Nephron (organoid): Measurements from ENCODE around the gene UFD1.

Source experiments
- H3K27ac Mint-ChIP-seq, 3 experiments: 2 replicates each; pipeline ENCODE4 v1.8.0; 2020; ENCODE audit warnings: mixed read lengths in 3 of 3, mild to moderate bottlenecking in 2 of 3, moderate library complexity in 1 of 3
- H3K27me3 Mint-ChIP-seq: 2 replicates; pipeline ENCODE4 v1.8.0; 2021; ENCODE audit warnings: low read depth, mild to moderate bottlenecking, moderate library complexity, mixed read lengths
- H3K36me3 Mint-ChIP-seq: 2 replicates; pipeline ENCODE4 v1.8.0; 2020; ENCODE audit warnings: low read depth, mixed read lengths
- H3K4me1 Mint-ChIP-seq: 2 replicates; pipeline ENCODE4 v1.8.0; 2020; ENCODE audit warnings: mixed read lengths
- H3K4me3 Mint-ChIP-seq, 3 experiments: 2 replicates each; pipeline ENCODE4 v1.8.0; 2020; ENCODE audit warnings: mild to moderate bottlenecking in 3 of 3, mixed read lengths in 3 of 3, moderate library complexity in 2 of 3
- H3K9me3 Mint-ChIP-seq: 2 replicates; pipeline ENCODE4 v1.8.0; 2020; ENCODE audit warnings: mixed read lengths
- CTCF ChIP-seq, 3 experiments: fragments of 200-600 bp; sonication (generic); IDR thresholded peaks; one replicate each; pipeline ENCODE4 v1.5.0; 2021; ENCODE audit warnings: antibody characterized with exemption in 3 of 3; ENCODE audit not compliant: unreplicated experiment in 3 of 3

The UFD1 gene

DNA sequence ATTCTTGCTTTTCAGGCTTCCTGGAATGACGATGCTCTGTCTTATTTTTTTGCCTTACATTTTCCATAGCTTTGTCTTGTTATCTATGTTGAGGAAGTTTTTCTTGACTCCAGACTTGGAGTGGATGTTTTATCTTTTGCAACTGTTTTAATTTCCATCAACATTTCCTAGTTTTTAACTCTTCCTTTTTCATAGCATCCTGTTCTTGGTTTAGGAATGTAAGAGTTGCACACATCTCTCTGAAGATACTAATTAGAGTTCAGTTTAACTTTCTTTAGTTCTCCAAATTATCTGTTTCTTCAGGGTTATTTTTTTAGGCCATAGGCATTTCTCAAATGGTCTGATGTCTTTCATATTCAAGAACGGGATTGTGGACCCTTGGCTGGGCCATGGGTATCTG, 34.8 kb upstream of the UFD1 start:
- Mint-ChIP-seq H3K27ac (no peak overlapping the region), H3K4me1 (peaks cover 10% of the 10 kb centered on the region), H3K27me3 (no peaks in the 10 kb centered on the region), H3K36me3 (peaks cover 36% of the 10 kb centered on the region), H3K9me3 (peaks cover 4% of the 10 kb centered on the region), H3K4me3 (no peak overlapping the region)
- TF ChIP-seq CTCF (IDR thresholded peaks at IDR 0.05; ENCODE audit: unreplicated experiment in 3 of 3): no peak

GRCh38 chr22:19510919-19511341, 31.9 kb upstream of the UFD1 start:
- Mint-ChIP-seq H3K4me3 (no peak overlapping the region), H3K9me3 (peaks cover 4% of the 10 kb centered on the region), H3K36me3 (peaks cover 39% of the 10 kb centered on the region), H3K27ac (no peak overlapping the region), H3K4me1 (peaks cover 5% of the 10 kb centered on the region), H3K27me3 (no peaks in the 10 kb centered on the region)
- no peak for TF ChIP-seq CTCF (IDR thresholded peaks at IDR 0.05; ENCODE audit: unreplicated experiment in 3 of 3)

DNA sequence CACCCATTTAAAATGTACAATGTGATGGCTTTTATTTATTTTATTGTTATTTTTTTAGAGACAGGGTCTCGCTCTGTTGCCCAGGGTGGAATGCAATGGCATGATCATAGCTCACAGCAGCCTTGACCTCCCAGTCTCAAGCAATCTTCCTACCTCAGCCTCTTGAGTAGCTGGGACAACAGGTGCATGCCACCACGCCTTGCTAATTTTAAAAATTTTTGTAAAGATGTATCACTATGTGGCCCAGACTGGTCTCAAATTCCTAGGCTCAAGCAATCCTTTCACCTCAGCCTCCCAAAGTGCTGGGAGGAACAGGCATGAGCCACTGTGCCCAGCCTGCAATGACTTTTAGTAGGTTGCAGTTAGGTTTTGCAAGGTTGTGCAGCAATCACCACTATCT, 30.9 kb upstream of the UFD1 start:
- Mint-ChIP-seq H3K27me3 (no peaks in the 10 kb centered on the region), H3K9me3 (peaks cover 4% of the 10 kb centered on the region), H3K4me1 (peaks cover 5% of the 10 kb centered on the region), H3K4me3 (no peak overlapping the region), H3K27ac (no peak overlapping the region), H3K36me3 (peaks cover 34% of the 10 kb centered on the region)
- TF ChIP-seq CTCF (IDR thresholded peaks at IDR 0.05; ENCODE audit: unreplicated experiment in 3 of 3): no peak

DNA sequence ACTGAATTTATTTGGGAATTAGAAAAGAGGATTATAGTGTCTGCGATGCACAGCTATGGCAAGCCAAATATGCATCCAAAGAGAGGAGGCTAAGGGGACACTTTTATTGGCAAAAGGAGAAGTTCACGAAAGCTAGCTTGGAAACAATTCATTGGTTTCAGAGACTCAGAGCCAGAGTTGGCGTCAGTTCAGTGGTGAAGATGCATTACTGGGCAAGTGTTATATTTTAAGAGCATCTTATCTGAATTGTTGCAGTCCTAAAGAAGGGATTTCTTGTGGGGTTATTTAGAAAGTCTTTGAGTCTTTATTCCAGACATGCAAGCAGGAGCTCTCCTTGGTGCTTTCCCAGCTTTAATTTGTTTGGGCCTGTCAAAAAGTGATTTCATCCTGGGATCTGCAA, 30.2 kb upstream of the UFD1 start:
- H3K9me3 Mint-ChIP-seq: peaks cover 4% of the 10 kb centered on the region
- H3K4me1 Mint-ChIP-seq: no peaks in the 10 kb centered on the region
- H3K27ac Mint-ChIP-seq: no peak overlapping the region
- TF ChIP-seq CTCF (IDR thresholded peaks at IDR 0.05; ENCODE audit: unreplicated experiment in 3 of 3): no peak
- H3K36me3 Mint-ChIP-seq: peaks cover 28% of the 10 kb centered on the region
- H3K4me3 Mint-ChIP-seq: no peak overlapping the region
- H3K27me3 Mint-ChIP-seq: no peaks in the 10 kb centered on the region

DNA sequence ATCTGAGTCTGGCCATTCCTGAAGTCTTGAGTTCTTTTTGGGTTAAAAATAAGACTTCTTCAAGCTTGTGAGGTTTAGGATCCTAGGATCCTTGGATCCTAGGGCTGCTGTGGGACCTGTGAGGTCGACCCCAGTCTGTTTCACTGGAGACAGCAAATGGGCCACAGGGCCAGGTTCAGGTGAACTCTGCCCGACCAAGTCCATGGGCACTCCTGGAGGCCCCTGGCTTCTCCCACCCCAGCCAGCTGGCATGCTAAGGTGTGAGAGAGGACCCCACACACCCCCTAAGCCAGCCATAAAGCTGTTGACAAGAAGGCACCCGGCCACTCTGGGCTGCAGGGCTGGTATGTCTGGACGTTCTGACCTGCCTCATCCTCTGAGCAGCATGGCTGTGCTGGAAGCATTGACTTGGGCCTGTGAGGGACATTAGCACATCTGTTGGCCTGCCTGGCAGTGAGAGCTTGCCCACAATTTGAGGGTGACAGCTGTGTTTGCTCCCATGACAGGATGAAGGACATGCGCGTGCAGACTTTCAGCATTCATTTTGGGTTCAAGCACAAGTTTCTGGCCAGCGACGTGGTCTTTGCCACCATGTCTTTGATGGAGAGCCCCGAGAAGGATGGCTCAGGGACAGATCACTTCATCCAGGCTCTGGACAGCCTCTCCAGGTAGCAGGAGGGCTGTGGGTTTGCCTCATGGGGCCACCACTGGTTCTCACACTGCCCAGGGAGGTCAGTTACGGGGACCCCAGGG, 29.2 kb upstream of the UFD1 start:
- Mint-ChIP-seq H3K9me3 (no peaks in the 10 kb centered on the region), H3K4me1 (no peaks in the 10 kb centered on the region), H3K27me3 (no peaks in the 10 kb centered on the region), H3K4me3 (no peak overlapping the region), H3K27ac (no peak overlapping the region), H3K36me3 (peaks cover 18% of the 10 kb centered on the region)
- TF ChIP-seq CTCF (IDR thresholded peaks at IDR 0.05; ENCODE audit: unreplicated experiment in 3 of 3): no peak

DNA sequence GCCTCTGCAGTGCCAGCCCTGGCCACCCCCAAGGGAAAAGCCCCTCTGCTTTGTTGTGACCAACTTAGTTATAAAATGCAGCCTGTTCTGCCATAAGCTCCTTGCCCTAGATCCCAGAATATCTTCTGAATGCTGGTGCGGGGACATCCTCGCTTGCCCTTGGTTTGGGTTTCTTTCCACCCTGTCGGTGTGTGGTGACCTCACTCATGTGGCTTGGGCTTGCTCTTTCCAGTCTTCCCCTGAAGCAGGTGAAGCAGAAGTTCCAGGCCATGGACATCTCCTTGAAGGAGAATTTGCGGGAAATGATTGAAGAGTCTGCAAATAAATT, 28.5 kb upstream of the UFD1 start:
- Mint-ChIP-seq H3K36me3 (peaks cover 13% of the 10 kb centered on the region), H3K9me3 (no peaks in the 10 kb centered on the region), H3K4me1 (no peaks in the 10 kb centered on the region), H3K27ac (no peak overlapping the region), H3K4me3 (no peak overlapping the region), H3K27me3 (no peaks in the 10 kb centered on the region)
- TF ChIP-seq CTCF (IDR thresholded peaks at IDR 0.05; ENCODE audit: unreplicated experiment in 3 of 3): no peak
